Measurements from ENCODE around the gene LRRC4B. TPM values are rescaled to one million over a fixed set of nuclear protein-coding genes. Genes with fewer than 3 reads are reported as not detected.

LRRC4B gene
- total and polyA plus RNA-seq, 2 donors (not counting 1 experiment from before 2014, with no cell fraction given): 0.02 to 0.17 TPM

GRCh38 chr19:50481351-50482149, 86.7 kb downstream of the LRRC4B start:
- Histone ChIP-seq H3K79me2 (ENCODE audit: control insufficient read depth, insufficient read depth, low read length) (peaks cover 8% of the 10 kb centered on the region), H3K36me3 (ENCODE audit: control insufficient read depth, insufficient read depth, low read length) (peaks cover 9% of the 10 kb centered on the region), H3K9ac (ENCODE audit: insufficient read depth, low read length) (no peak overlapping the region), H3K9me3 (ENCODE audit: control insufficient read depth, insufficient read depth, low read depth, low read length) (no peaks in the 10 kb centered on the region), H3K27ac (ENCODE audit: insufficient read depth, low read length) (no peak overlapping the region), H4K20me1 (ENCODE audit: control insufficient read depth, extremely low read depth, insufficient read depth, low read length) (no peaks in the 10 kb centered on the region), H3K4me1 (ENCODE audit: control insufficient read depth, extremely low read depth, insufficient read depth, low read length) (no peaks in the 10 kb centered on the region), H3K27me3 (ENCODE audit: control insufficient read depth, insufficient read depth, low read length) (no peaks in the 10 kb centered on the region), H3K4me3 (replicated peaks in 1 of 4; ENCODE audit: control extremely low read depth in 1 of 4, insufficient read depth in 1 of 4, low read depth in 3 of 4, low read length in 4 of 4) (no peak overlapping the region), H2AFZ (ENCODE audit: low read length) (no peak overlapping the region), H3K4me2 (ENCODE audit: extremely low read depth, insufficient read depth, low read length) (no peak overlapping the region)
- no peak for DNase-seq (ENCODE audit: low read depth in 2 of 2)
- TF ChIP-seq EZH2 (IDR thresholded peaks at IDR 0.05; ENCODE audit: low read length, missing control alignments): no peak
- TF ChIP-seq, protein P1, sequence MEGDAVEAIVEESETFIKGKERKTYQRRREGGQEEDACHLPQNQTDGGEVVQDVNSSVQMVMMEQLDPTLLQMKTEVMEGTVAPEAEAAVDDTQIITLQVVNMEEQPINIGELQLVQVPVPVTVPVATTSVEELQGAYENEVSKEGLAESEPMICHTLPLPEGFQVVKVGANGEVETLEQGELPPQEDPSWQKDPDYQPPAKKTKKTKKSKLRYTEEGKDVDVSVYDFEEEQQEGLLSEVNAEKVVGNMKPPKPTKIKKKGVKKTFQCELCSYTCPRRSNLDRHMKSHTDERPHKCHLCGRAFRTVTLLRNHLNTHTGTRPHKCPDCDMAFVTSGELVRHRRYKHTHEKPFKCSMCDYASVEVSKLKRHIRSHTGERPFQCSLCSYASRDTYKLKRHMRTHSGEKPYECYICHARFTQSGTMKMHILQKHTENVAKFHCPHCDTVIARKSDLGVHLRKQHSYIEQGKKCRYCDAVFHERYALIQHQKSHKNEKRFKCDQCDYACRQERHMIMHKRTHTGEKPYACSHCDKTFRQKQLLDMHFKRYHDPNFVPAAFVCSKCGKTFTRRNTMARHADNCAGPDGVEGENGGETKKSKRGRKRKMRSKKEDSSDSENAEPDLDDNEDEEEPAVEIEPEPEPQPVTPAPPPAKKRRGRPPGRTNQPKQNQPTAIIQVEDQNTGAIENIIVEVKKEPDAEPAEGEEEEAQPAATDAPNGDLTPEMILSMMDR (conservative IDR thresholded peaks at IDR 0.05 in 1 of 2, IDR thresholded peaks at IDR 0.05 in 1 of 2; ENCODE audit: low read depth in 1 of 2, low read length in 2 of 2): no peak

DNA sequence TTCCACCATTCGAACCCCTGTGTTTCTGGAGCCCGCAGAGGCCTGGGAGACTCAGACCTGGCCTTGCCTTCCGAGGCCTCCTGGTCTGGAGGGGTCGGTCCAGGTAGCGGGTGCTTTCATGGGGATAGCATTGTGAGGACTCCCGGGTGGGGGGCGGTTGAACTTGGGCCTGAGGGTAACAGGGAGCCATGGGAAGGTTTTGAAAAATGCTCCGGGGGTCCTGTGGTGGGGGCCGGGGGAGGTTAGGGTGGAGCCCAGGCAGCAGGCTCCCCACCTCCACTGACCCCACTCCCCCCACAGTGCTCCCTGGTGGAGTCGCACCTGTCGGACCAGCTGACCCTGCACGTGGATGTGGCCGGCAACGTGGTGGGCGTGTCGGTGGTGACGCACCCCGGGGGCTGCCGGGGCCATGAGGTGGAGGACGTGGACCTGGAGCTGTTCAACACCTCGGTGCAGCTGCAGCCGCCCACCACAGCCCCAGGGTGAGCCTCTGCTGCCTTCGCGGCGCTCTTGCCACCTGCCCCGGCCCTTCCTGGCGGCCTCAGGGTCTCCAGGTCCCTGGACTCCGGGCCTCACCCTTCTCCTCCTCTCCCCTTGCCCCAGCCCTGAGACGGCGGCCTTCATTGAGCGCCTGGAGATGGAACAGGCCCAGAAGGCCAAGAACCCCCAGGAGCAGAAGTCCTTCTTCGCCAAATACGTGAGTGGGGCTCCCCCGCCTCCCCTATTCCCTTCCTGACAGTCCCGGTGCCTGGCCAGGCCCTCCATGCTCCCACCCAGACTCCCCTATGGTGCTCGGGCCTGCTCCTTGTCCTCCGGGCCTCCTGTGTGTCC, 87.7 kb downstream of the LRRC4B start:
- no peak overlapping the region for H2AFZ ChIP-seq (ENCODE audit: low read length)
- TF ChIP-seq, protein P1 (conservative IDR thresholded peaks at IDR 0.05 in 1 of 2, IDR thresholded peaks at IDR 0.05 in 1 of 2; ENCODE audit: low read depth in 1 of 2, low read length in 2 of 2): no peak
- TF ChIP-seq EZH2 (IDR thresholded peaks at IDR 0.05; ENCODE audit: low read length, missing control alignments): no peak
- H3K79me2 ChIP-seq (ENCODE audit: control insufficient read depth, insufficient read depth, low read length): peaks cover 8% of the 10 kb centered on the region
- no peak overlapping the region for H3K4me2 ChIP-seq (ENCODE audit: extremely low read depth, insufficient read depth, low read length)
- DNase-seq (ENCODE audit: low read depth in 2 of 2): no peak
- H3K9ac ChIP-seq (ENCODE audit: insufficient read depth, low read length): no peak overlapping the region
- no peak overlapping the region for H3K27ac ChIP-seq (ENCODE audit: insufficient read depth, low read length)
- no peaks in the 10 kb centered on the region for H3K9me3 ChIP-seq (ENCODE audit: control insufficient read depth, insufficient read depth, low read depth, low read length)
- H3K27me3 ChIP-seq (ENCODE audit: control insufficient read depth, insufficient read depth, low read length): no peaks in the 10 kb centered on the region
- H3K4me1 ChIP-seq (ENCODE audit: control insufficient read depth, extremely low read depth, insufficient read depth, low read length): no peaks in the 10 kb centered on the region
- no peak overlapping the region for H3K4me3 ChIP-seq (replicated peaks in 1 of 4; ENCODE audit: control extremely low read depth in 1 of 4, insufficient read depth in 1 of 4, low read depth in 3 of 4, low read length in 4 of 4)
- peaks cover 9% of the 10 kb centered on the region for H3K36me3 ChIP-seq (ENCODE audit: control insufficient read depth, insufficient read depth, low read length)
- no peaks in the 10 kb centered on the region for H4K20me1 ChIP-seq (ENCODE audit: control insufficient read depth, extremely low read depth, insufficient read depth, low read length)

- peaks cover 9% of the 10 kb centered on the region for H3K36me3 ChIP-seq (ENCODE audit: control insufficient read depth, insufficient read depth, low read length)
- H3K9me3 ChIP-seq (ENCODE audit: control insufficient read depth, insufficient read depth, low read depth, low read length): no peaks in the 10 kb centered on the region
- H4K20me1 ChIP-seq (ENCODE audit: control insufficient read depth, extremely low read depth, insufficient read depth, low read length): no peaks in the 10 kb centered on the region
- H3K27ac ChIP-seq (ENCODE audit: insufficient read depth, low read length): no peak overlapping the region
- DNase-seq (ENCODE audit: low read depth in 2 of 2): no peak
- no peak overlapping the region for H3K4me2 ChIP-seq (ENCODE audit: extremely low read depth, insufficient read depth, low read length)
- no peak overlapping the region for H3K4me3 ChIP-seq (replicated peaks in 1 of 4; ENCODE audit: control extremely low read depth in 1 of 4, insufficient read depth in 1 of 4, low read depth in 3 of 4, low read length in 4 of 4)
- H3K9ac ChIP-seq (ENCODE audit: insufficient read depth, low read length): no peak overlapping the region
- H3K27me3 ChIP-seq (ENCODE audit: control insufficient read depth, insufficient read depth, low read length): no peaks in the 10 kb centered on the region
- TF ChIP-seq EZH2 (IDR thresholded peaks at IDR 0.05; ENCODE audit: low read length, missing control alignments): no peak
- TF ChIP-seq, protein P1 (conservative IDR thresholded peaks at IDR 0.05 in 1 of 2, IDR thresholded peaks at IDR 0.05 in 1 of 2; ENCODE audit: low read depth in 1 of 2, low read length in 2 of 2): no peak
- H2AFZ ChIP-seq (ENCODE audit: low read length): no peak overlapping the region
- H3K4me1 ChIP-seq (ENCODE audit: control insufficient read depth, extremely low read depth, insufficient read depth, low read length): no peaks in the 10 kb centered on the region
- peaks cover 8% of the 10 kb centered on the region for H3K79me2 ChIP-seq (ENCODE audit: control insufficient read depth, insufficient read depth, low read length)
Measured at GRCh38 chr19:50479761-50480251, 88.4 kb downstream of the LRRC4B start.

All from fibroblast of lung (primary cell).